BLaER1 (cell line): ENCODE results near the gene KRT6A.
"Not testable (repeated sequence)": the region's sequence is repeated elsewhere in the genome, so short reads cannot be mapped to it uniquely, and the experiment has no call there.

ENCODE experiments used
- H3K27ac ChIP-seq: shearing (Covaris generic); formaldehyde crosslinking; 2 replicates; pipeline ENCODE4 v1.8.1; 2022
- H3K27me3 ChIP-seq: shearing (Covaris generic); formaldehyde crosslinking; 2 replicates; pipeline ENCODE4 v1.8.1; 2022
- H3K36me3 ChIP-seq: shearing (Covaris generic); formaldehyde crosslinking; 2 replicates; pipeline ENCODE4 v1.8.1; 2022
- H3K4me1 ChIP-seq: shearing (Covaris generic); formaldehyde crosslinking; 2 replicates; pipeline ENCODE4 v1.8.1; 2022
- H3K4me2 ChIP-seq: shearing (Covaris generic); formaldehyde crosslinking; 2 replicates; pipeline ENCODE4 v1.8.1; 2022
- H3K4me3 ChIP-seq: shearing (Covaris generic); formaldehyde crosslinking; 2 replicates; pipeline ENCODE4 v1.8.1; 2022
- H3K9ac ChIP-seq: shearing (Covaris generic); formaldehyde crosslinking; 2 replicates; pipeline ENCODE4 v1.8.1; 2022
- H3K9me3 ChIP-seq: shearing (Covaris generic); formaldehyde crosslinking; 2 replicates; pipeline ENCODE4 v1.8.1; 2022
- H4K20me1 ChIP-seq: shearing (Covaris generic); formaldehyde crosslinking; 2 replicates; pipeline ENCODE4 v1.8.1; 2022
- Cebpa-rat ChIP-seq: shearing (Covaris generic); IDR thresholded peaks from 2 replicates; pipeline ENCODE4 v1.8.1; 2022

Gene KRT6A

GRCh38 chr12:52474212-52474611, 18.8 kb downstream of the KRT6A start:
- Histone ChIP-seq H3K9me3 (no peaks in the 10 kb centered on the region), H3K9ac (no peak overlapping the region), H3K4me1 (no peaks in the 10 kb centered on the region), H3K4me3 (no peak overlapping the region), H3K27ac (no peak overlapping the region), H3K36me3 (no peaks in the 10 kb centered on the region), H4K20me1 (no peaks in the 10 kb centered on the region), H3K4me2 (no peak overlapping the region), H3K27me3 (no peaks in the 10 kb centered on the region)
- TF ChIP-seq Cebpa-rat, result no peak

DNA sequence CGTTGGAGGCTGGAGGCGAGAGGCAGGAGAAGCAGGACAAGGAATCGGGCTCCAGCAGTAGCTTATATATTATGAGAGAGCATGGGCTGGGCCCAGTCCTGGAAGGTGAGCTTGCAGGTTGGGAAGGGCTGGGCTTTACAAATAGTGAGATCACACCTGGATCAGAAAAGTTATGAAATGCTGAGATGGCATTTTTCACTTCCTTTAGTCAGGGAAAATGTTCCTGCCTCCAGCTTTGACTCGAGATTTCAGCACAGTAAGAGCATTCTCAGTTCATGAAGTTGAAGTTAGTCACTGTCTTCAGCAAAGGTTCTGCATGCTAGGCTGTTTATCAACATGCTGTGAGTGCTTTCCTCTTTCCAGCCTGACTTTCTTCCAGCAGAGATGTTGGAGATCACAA, 19.3 kb downstream of the KRT6A start, which contains the start of gene KRT6C:
TSS of gene KRT6C (minus strand) at position 38 of the 400 bp plus-strand sequence. CDS start 68 bp downstream, outside the sequence.
- Histone ChIP-seq H3K4me1 (no peaks in the 10 kb centered on the region), H3K9me3 (no peaks in the 10 kb centered on the region), H3K36me3 (no peaks in the 10 kb centered on the region), H3K27ac (no peak within 1 kb of the TSS), H3K4me3 (no peak within 1 kb of the TSS), H3K9ac (no peak within 1 kb of the TSS), H4K20me1 (no peaks in the 10 kb centered on the region), H3K27me3 (no peaks in the 10 kb centered on the region), H3K4me2 (no peak within 1 kb of the TSS)
- no peak for TF ChIP-seq Cebpa-rat

- no peak overlapping the region for H3K4me2 ChIP-seq
- H3K36me3 ChIP-seq, result no peaks in the 10 kb centered on the region
- TF ChIP-seq Cebpa-rat, result no peak
- no peaks in the 10 kb centered on the region for H3K9me3 ChIP-seq
- no peak overlapping the region for H3K4me3 ChIP-seq
- no peak overlapping the region for H3K27ac ChIP-seq
- no peaks in the 10 kb centered on the region for H4K20me1 ChIP-seq
- no peaks in the 10 kb centered on the region for H3K27me3 ChIP-seq
- H3K4me1 ChIP-seq, result no peaks in the 10 kb centered on the region
- H3K9ac ChIP-seq, result no peak overlapping the region
These were observed 23.2 kb downstream of the KRT6A start for GRCh38 chr12:52469853-52470252.

DNA sequence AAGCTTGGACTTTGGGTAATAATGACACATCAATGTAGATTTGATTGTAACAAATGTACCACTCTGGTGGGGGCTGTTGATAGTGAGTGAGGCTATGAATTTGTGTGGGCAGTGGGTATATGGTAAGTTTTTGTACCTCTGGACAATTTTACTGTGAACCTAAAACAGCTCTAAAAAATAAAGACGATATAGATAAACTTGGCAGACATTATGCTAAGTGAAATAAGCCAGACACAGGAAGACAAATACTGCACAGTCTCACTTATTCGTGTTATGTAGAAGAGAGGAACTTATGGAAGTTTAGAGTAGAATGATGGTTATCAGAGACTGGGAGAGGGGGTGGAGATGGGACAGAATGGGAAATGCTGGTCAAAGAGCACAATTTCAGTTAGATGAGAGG, 28.2 kb downstream of the KRT6A start:
- Histone ChIP-seq H3K4me1 (no peaks in the 10 kb centered on the region), H3K4me2 (no peak overlapping the region), H3K9me3 (no peaks in the 10 kb centered on the region), H3K27ac (no peak overlapping the region), H3K27me3 (no peaks in the 10 kb centered on the region), H3K4me3 (no peak overlapping the region), H3K36me3 (no peaks in the 10 kb centered on the region), H4K20me1 (no peaks in the 10 kb centered on the region), H3K9ac (no peak overlapping the region)
- no peak for TF ChIP-seq Cebpa-rat

GRCh38 chr12:52461693-52462092, 31.4 kb downstream of the KRT6A start:
- no peaks in the 10 kb centered on the region for H3K9me3 ChIP-seq
- H3K4me1 ChIP-seq, result no peaks in the 10 kb centered on the region
- H3K27me3 ChIP-seq, result no peaks in the 10 kb centered on the region
- H3K9ac ChIP-seq, result no peak overlapping the region
- no peaks in the 10 kb centered on the region for H4K20me1 ChIP-seq
- no peaks in the 10 kb centered on the region for H3K36me3 ChIP-seq
- no peak for TF ChIP-seq Cebpa-rat
- no peak overlapping the region for H3K4me2 ChIP-seq
- no peak overlapping the region for H3K4me3 ChIP-seq
- no peak overlapping the region for H3K27ac ChIP-seq

- no peaks in the 10 kb centered on the region for H3K27me3 ChIP-seq
- H3K4me3 ChIP-seq, result no peak overlapping the region
- H4K20me1 ChIP-seq, result no peaks in the 10 kb centered on the region
- no peaks in the 10 kb centered on the region for H3K9me3 ChIP-seq
- no peak overlapping the region for H3K9ac ChIP-seq
- H3K36me3 ChIP-seq, result no peaks in the 10 kb centered on the region
- no peak overlapping the region for H3K4me2 ChIP-seq
- no peak for TF ChIP-seq Cebpa-rat
- no peak overlapping the region for H3K27ac ChIP-seq
- no peaks in the 10 kb centered on the region for H3K4me1 ChIP-seq
These were observed 34.2 kb downstream of the KRT6A start for GRCh38 chr12:52458861-52459260.

GRCh38 chr12:52455821-52456220, 37.2 kb downstream of the KRT6A start:
- no peak for TF ChIP-seq Cebpa-rat
- no peak overlapping the region for H3K27ac ChIP-seq

GRCh38 chr12:52454411-52455201, 38.5 kb downstream of the KRT6A start:
- no peaks in the 10 kb centered on the region for H4K20me1 ChIP-seq
- no peak for TF ChIP-seq Cebpa-rat
- H3K4me2 ChIP-seq, result no peak overlapping the region
- H3K9ac ChIP-seq, result no peak overlapping the region
- no peak overlapping the region for H3K27ac ChIP-seq
- H3K4me3 ChIP-seq, result no peak overlapping the region
- no peaks in the 10 kb centered on the region for H3K27me3 ChIP-seq
- H3K36me3 ChIP-seq, result no peaks in the 10 kb centered on the region
- H3K4me1 ChIP-seq, result no peaks in the 10 kb centered on the region
- no peaks in the 10 kb centered on the region for H3K9me3 ChIP-seq

More at GRCh38 chr12:52455821-52456220, 37.2 kb downstream of the KRT6A start:
- Histone ChIP-seq H3K4me1 (no peaks in the 10 kb centered on the region), H3K27me3 (no peaks in the 10 kb centered on the region), H3K9ac (no peak overlapping the region), H4K20me1 (no peaks in the 10 kb centered on the region), H3K36me3 (no peaks in the 10 kb centered on the region), H3K4me2 (no peak overlapping the region), H3K9me3 (no peaks in the 10 kb centered on the region), H3K4me3 (no peak overlapping the region)

DNA sequence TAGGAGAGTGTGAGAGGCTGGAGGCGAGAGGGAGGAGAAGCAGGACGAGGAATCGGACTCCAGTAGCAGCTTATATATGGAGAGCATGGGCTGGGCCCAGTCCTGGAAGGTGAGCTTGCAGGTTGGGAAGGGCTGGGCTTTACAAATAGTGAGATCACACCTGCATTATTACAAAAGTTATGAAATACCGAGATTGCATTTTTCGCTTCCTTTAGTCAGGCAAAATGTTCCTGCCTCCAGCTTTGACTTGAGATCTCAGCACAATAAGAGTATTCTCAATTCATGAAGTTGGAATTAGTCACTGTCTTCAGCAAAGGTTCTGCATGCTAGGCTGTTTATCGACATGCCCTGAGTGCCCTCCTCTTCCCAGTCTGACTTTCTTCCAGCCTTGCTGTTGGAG, 41.0 kb downstream of the KRT6A start, which contains the start of gene KRT6B:
TSS of gene KRT6B (minus strand) at position 46 of the 400 bp plus-strand sequence. CDS start 68 bp downstream, outside the sequence.
- TF ChIP-seq Cebpa-rat, result no peak
- no peaks in the 10 kb centered on the region for H3K9me3 ChIP-seq
- H3K4me3 ChIP-seq, result no peak within 1 kb of the TSS
- H3K9ac ChIP-seq, result no peak within 1 kb of the TSS
- H3K4me1 ChIP-seq, result no peaks in the 10 kb centered on the region
- H3K27ac ChIP-seq, result no peak within 1 kb of the TSS
- H3K36me3 ChIP-seq, result no peaks in the 10 kb centered on the region
- no peak within 1 kb of the TSS for H3K4me2 ChIP-seq
- no peaks in the 10 kb centered on the region for H4K20me1 ChIP-seq
- H3K27me3 ChIP-seq, result no peaks in the 10 kb centered on the region

DNA sequence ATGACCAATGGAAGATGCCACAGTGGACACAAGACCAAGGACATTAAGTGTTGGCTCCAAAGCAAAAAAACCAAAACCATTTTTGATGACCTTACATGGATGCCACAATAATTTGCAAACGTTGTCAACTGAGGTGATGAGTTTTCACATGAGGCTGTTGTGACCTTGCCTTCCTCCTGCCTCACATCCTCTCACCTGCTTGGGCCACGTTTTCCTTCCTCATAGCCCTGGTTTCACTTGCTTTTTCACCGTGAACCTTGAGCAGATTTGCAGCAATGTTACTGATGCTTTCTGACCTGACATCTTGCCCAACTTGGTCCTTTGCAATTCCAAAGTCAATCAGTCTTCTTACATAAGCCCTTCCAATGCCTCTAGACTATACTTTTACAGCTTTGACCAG, 44.8 kb downstream of the KRT6A start:
- Histone ChIP-seq H3K9ac (no peak overlapping the region), H3K4me2 (no peak overlapping the region), H3K4me1 (no peaks in the 10 kb centered on the region), H3K27me3 (no peaks in the 10 kb centered on the region), H3K36me3 (no peaks in the 10 kb centered on the region), H3K9me3 (no peaks in the 10 kb centered on the region), H4K20me1 (no peaks in the 10 kb centered on the region), H3K27ac (no peak overlapping the region), H3K4me3 (no peak overlapping the region)
- no peak for TF ChIP-seq Cebpa-rat

GRCh38 chr12:52447196-52447595, 45.9 kb downstream of the KRT6A start:
- H3K4me2 ChIP-seq, H3K9ac ChIP-seq, H4K20me1 ChIP-seq, H3K9me3 ChIP-seq, H3K36me3 ChIP-seq, H3K27me3 ChIP-seq, H3K27ac ChIP-seq, H3K4me1 ChIP-seq, H3K4me3 ChIP-seq: not testable (repeated sequence)
